Measurements from ENCODE around the gene LIMS3. TPM values are rescaled to one million over a fixed set of nuclear protein-coding genes. Genes with fewer than 3 reads are reported as not detected.
"Not testable (repeated sequence)": the region's sequence is repeated elsewhere in the genome, so short reads cannot be mapped to it uniquely, and the experiment has no call there.

The LIMS3 gene
- total and polyA plus RNA-seq, 7 donors = 0.29 to 9.7 (median 4.4) TPM; not detected in 1

GRCh38 chr2:109905796-109906195 is 7.3 kb downstream of the LIMS3 start:
- H3K27ac ChIP-seq; DNase-seq; H3K4me3 ChIP-seq; H3K9me3 ChIP-seq; intact Hi-C loops (cut with DNase I); H3K27me3 ChIP-seq; H3K36me3 ChIP-seq; H3K4me1 ChIP-seq: not testable (repeated sequence)
- WGBS, 2 donors = no CpG with 5 or more reads among the region's 8 CpGs

- intact Hi-C loops (cut with DNase I); H3K9me3 ChIP-seq; DNase-seq; H3K4me1 ChIP-seq; H3K36me3 ChIP-seq; H3K4me3 ChIP-seq; H3K27me3 ChIP-seq; H3K27ac ChIP-seq: not testable (repeated sequence)
- WGBS, 2 donors = no CpG with 5 or more reads among the region's 2 CpGs
Measured at GRCh38 chr2:109908626-109909025, 10.1 kb downstream of the LIMS3 start.

- H3K27ac ChIP-seq; H3K4me1 ChIP-seq; H3K36me3 ChIP-seq; H3K4me3 ChIP-seq; DNase-seq; intact Hi-C loops (cut with DNase I); H3K9me3 ChIP-seq; H3K27me3 ChIP-seq: not testable (repeated sequence)
Measured at GRCh38 chr2:109910789-109911188, 12.3 kb downstream of the LIMS3 start.

- H3K27ac ChIP-seq; intact Hi-C loops (cut with DNase I); H3K27me3 ChIP-seq; H3K4me1 ChIP-seq; H3K4me3 ChIP-seq; H3K9me3 ChIP-seq; DNase-seq; H3K36me3 ChIP-seq: not testable (repeated sequence)
- 96 to 100% methylated on average over 1 of the region's 2 CpGs for WGBS, 2 donors
Measured at GRCh38 chr2:109913911-109914310, 15.4 kb downstream of the LIMS3 start.

- intact Hi-C loops (cut with DNase I); H3K36me3 ChIP-seq; DNase-seq; H3K27ac ChIP-seq; H3K9me3 ChIP-seq; H3K4me1 ChIP-seq; H3K4me3 ChIP-seq; H3K27me3 ChIP-seq: not testable (repeated sequence)
- no CpG with 5 or more reads among the region's 7 CpGs for WGBS, 2 donors
Measured at GRCh38 chr2:109914552-109914951, 16.1 kb downstream of the LIMS3 start.

GRCh38 chr2:109915830-109916229 is 17.3 kb downstream of the LIMS3 start:
- H3K4me1 ChIP-seq; H3K27ac ChIP-seq; H3K36me3 ChIP-seq; H3K27me3 ChIP-seq; H3K9me3 ChIP-seq; H3K4me3 ChIP-seq; DNase-seq; intact Hi-C loops (cut with DNase I): not testable (repeated sequence)
- WGBS, 2 donors = no CpG with 5 or more reads among the region's 5 CpGs

GRCh38 chr2:109920162-109920561 is 21.7 kb downstream of the LIMS3 start:
- H3K27me3 ChIP-seq; intact Hi-C loops (cut with DNase I); H3K9me3 ChIP-seq; DNase-seq; H3K36me3 ChIP-seq; H3K27ac ChIP-seq; H3K4me1 ChIP-seq; H3K4me3 ChIP-seq: not testable (repeated sequence)
- no CpG with 5 or more reads among the region's 2 CpGs for WGBS, 2 donors

- H3K4me3 ChIP-seq; H3K27ac ChIP-seq; intact Hi-C loops (cut with DNase I); H3K4me1 ChIP-seq; H3K36me3 ChIP-seq; H3K27me3 ChIP-seq; H3K9me3 ChIP-seq; DNase-seq: not testable (repeated sequence)
- WGBS, 2 donors = no CpG with 5 or more reads among the region's 7 CpGs
Measured at GRCh38 chr2:109921543-109922384, 23.3 kb downstream of the LIMS3 start.

- H3K9me3 ChIP-seq; H3K4me1 ChIP-seq; intact Hi-C loops (cut with DNase I); H3K4me3 ChIP-seq; H3K27ac ChIP-seq; H3K36me3 ChIP-seq; DNase-seq; H3K27me3 ChIP-seq: not testable (repeated sequence)
- WGBS, 2 donors = no CpG with 5 or more reads among the region's 2 CpGs
Measured at GRCh38 chr2:109924481-109924880, 26.0 kb downstream of the LIMS3 start.

GRCh38 chr2:109927803-109928202 is 29.3 kb downstream of the LIMS3 start:
- H3K36me3 ChIP-seq; H3K27ac ChIP-seq; H3K4me3 ChIP-seq; DNase-seq; H3K27me3 ChIP-seq; intact Hi-C loops (cut with DNase I); H3K9me3 ChIP-seq; H3K4me1 ChIP-seq: not testable (repeated sequence)
- WGBS, 2 donors = no CpG with 5 or more reads among the region's 4 CpGs

- no CpG with 5 or more reads among the region's 1 CpG for WGBS, 2 donors
- H3K36me3 ChIP-seq; H3K9me3 ChIP-seq; DNase-seq; H3K27me3 ChIP-seq; H3K4me1 ChIP-seq; H3K4me3 ChIP-seq; intact Hi-C loops (cut with DNase I); H3K27ac ChIP-seq: not testable (repeated sequence)
Measured at GRCh38 chr2:109929222-109929621, 30.7 kb downstream of the LIMS3 start.

- H3K36me3 ChIP-seq; H3K4me1 ChIP-seq; H3K27me3 ChIP-seq; intact Hi-C loops (cut with DNase I); H3K27ac ChIP-seq; H3K9me3 ChIP-seq; H3K4me3 ChIP-seq; DNase-seq: not testable (repeated sequence)
- no CpG with 5 or more reads among the region's 6 CpGs for WGBS, 2 donors
Measured at GRCh38 chr2:109936534-109936933, 38.0 kb downstream of the LIMS3 start.

- H3K4me1 ChIP-seq; DNase-seq; H3K36me3 ChIP-seq; H3K4me3 ChIP-seq; H3K9me3 ChIP-seq; H3K27ac ChIP-seq; H3K27me3 ChIP-seq; intact Hi-C loops (cut with DNase I): not testable (repeated sequence)
- no CpG with 5 or more reads among the region's 3 CpGs for WGBS, 2 donors
Measured at GRCh38 chr2:109945362-109945761, 46.9 kb downstream of the LIMS3 start.

Data from sigmoid colon (tissue), 7 donors.